ENCODE results near the gene GRIP2. TPM values are rescaled to one million over a fixed set of nuclear protein-coding genes. Genes with fewer than 3 reads are reported as not detected.

The GRIP2 gene
- total RNA-seq, 1 donor from 2014 or later = not detected

DNA sequence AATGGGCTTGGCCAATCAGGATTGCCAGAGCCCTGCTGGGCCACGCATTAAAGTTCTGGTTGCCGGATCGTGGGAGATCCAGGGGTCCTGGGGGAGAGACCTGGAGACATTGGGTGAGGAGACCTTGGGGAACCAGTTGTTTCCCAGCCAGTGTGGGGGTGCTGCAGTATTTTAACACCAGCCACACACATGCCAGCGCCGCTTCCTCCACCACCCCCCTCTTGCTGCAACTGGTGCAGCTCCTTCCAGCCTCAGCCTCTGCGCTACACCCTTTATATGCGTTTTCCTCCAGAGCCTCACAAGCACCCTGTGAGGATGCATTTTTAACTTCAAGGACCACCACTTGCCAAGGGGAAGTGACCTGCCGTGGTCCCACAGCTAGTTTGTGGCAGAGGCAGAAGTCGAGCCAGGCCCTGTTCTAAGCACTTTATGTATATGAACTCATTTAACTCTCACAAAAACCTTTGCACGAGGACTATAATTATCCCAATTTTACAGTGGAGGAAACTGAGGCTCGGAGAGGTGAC, 29.4 kb upstream of the GRIP2 start:
- Mint-ChIP-seq H3K9me3 (no peaks in the 10 kb centered on the region), H3K36me3 (ENCODE audit: low read depth) (no peaks in the 10 kb centered on the region), H3K4me1 (ENCODE audit: low read depth) (peaks cover 14% of the 10 kb centered on the region), H3K4me3 (no peak overlapping the region), H3K27me3 (ENCODE audit: insufficient read depth) (no peaks in the 10 kb centered on the region), H3K27ac (no peak overlapping the region)
- intact Hi-C loops (cut with micrococcal nuclease) = no loop called here
- DNase-seq (ENCODE audit: low spot score) = no peak

- intact Hi-C loops (cut with micrococcal nuclease) = no loop called here
- Mint-ChIP-seq H3K4me1 (ENCODE audit: low read depth) (peaks cover 14% of the 10 kb centered on the region), H3K9me3 (no peaks in the 10 kb centered on the region), H3K4me3 (no peak overlapping the region), H3K27ac (no peak overlapping the region), H3K27me3 (ENCODE audit: insufficient read depth) (no peaks in the 10 kb centered on the region), H3K36me3 (ENCODE audit: low read depth) (no peaks in the 10 kb centered on the region)
- no peak for DNase-seq (ENCODE audit: low spot score)
These were observed 28.1 kb upstream of the GRIP2 start for GRCh38 chr3:14568269-14568668.

DNA sequence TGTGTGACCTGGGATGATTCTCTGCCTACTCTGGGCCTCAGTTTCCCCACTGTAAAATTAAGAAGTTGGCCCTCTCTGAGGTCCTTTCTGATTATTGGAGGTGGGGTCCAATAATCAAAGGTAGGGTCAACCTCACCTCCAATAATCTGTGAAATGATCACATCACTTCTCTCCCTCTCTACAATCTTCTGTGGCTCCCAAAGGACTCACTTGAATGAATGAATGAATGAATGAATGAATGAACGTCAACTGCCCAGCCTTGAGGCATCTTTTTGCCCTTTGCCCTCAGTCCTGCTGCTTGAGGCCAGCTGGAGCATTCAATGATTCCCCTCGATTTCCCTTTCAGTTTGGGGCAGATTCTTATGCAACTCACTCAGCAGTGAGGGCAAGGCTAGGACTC, 26.7 kb upstream of the GRIP2 start:
- H3K9me3 Mint-ChIP-seq = no peaks in the 10 kb centered on the region
- no peak overlapping the region for H3K27ac Mint-ChIP-seq
- intact Hi-C loops (cut with micrococcal nuclease) = no loop called here
- H3K36me3 Mint-ChIP-seq (ENCODE audit: low read depth) = no peaks in the 10 kb centered on the region
- H3K27me3 Mint-ChIP-seq (ENCODE audit: insufficient read depth) = no peaks in the 10 kb centered on the region
- DNase-seq (ENCODE audit: low spot score) = no peak
- no peak overlapping the region for H3K4me3 Mint-ChIP-seq
- peaks cover 24% of the 10 kb centered on the region for H3K4me1 Mint-ChIP-seq (ENCODE audit: low read depth)

DNA sequence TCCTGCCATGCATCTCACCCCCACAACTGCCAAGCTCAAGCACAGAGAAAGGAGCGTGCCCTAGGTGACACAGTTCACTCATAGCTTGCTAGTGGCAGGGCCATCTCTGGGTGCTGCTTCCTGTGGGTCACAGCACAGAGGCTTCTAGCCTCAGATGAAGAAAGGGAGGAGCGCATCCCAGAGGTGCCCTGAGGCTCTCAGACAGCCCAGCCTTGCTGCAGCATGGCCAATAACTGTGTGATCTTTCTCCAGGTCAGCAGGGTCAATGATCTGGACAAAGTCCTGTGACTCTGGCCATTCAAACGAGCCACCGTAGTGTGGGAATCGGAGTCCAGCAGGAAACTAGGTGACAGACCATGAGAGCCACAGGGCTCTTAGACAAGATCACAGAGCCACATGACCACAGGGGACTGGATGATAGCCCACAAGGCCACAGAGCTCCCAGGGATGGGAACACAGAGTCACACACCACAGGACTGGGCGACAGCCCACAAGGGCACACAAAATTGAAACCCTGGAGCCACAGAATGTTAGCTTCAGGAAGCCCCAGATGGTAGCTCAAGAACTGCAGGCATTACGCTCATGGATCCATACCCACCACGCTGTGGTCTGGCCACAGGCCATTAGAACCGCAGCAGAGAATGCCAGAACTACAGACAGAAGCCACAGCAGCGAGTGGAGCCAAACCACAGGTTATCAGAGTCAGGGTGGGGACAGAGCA, 25.9 kb upstream of the GRIP2 start:
- no peak overlapping the region for H3K27ac Mint-ChIP-seq
- H3K4me3 Mint-ChIP-seq = no peak overlapping the region
- intact Hi-C loops (cut with micrococcal nuclease) = no loop called here
- H3K27me3 Mint-ChIP-seq (ENCODE audit: insufficient read depth) = no peaks in the 10 kb centered on the region
- peaks cover 25% of the 10 kb centered on the region for H3K4me1 Mint-ChIP-seq (ENCODE audit: low read depth)
- no peaks in the 10 kb centered on the region for H3K36me3 Mint-ChIP-seq (ENCODE audit: low read depth)
- no peaks in the 10 kb centered on the region for H3K9me3 Mint-ChIP-seq
- DNase-seq (ENCODE audit: low spot score) = no peak

DNA sequence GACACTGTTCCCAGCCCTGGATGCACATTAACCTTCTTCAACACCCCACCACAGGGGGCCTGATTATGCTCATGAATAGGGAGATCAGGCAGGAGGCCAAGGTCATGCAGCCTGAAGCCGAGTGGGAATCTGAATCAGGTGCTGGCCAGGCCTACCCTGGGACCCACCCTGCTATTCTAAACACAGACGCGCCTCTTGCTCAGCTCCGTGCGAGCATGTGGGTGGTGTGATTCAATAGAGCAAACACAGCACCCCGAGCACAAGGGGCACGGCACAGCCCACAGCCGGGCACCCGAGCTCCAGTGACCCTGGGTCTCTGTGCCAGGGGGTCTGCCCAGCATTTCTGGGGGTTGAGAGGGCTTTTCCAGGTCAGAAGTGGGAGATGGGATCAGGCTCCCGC, 24.6 kb upstream of the GRIP2 start:
- intact Hi-C loops (cut with micrococcal nuclease) = no loop called here
- DNase-seq (ENCODE audit: low spot score) = no peak
- Mint-ChIP-seq H3K27ac (no peak overlapping the region), H3K4me3 (no peak overlapping the region), H3K9me3 (no peaks in the 10 kb centered on the region), H3K27me3 (ENCODE audit: insufficient read depth) (no peaks in the 10 kb centered on the region), H3K4me1 (ENCODE audit: low read depth) (peaks cover 20% of the 10 kb centered on the region), H3K36me3 (ENCODE audit: low read depth) (no peaks in the 10 kb centered on the region)

GRCh38 chr3:14563946-14564539, 23.9 kb upstream of the GRIP2 start:
- no peaks in the 10 kb centered on the region for H3K36me3 Mint-ChIP-seq (ENCODE audit: low read depth)
- H3K9me3 Mint-ChIP-seq = no peaks in the 10 kb centered on the region
- peaks cover under 1% of the 10 kb centered on the region for H3K27me3 Mint-ChIP-seq (ENCODE audit: insufficient read depth)
- H3K27ac Mint-ChIP-seq = no peak overlapping the region
- DNase-seq (ENCODE audit: low spot score) = no peak
- intact Hi-C loops (cut with micrococcal nuclease) = no loop called here
- H3K4me3 Mint-ChIP-seq = no peak overlapping the region
- H3K4me1 Mint-ChIP-seq (ENCODE audit: low read depth) = peaks cover 13% of the 10 kb centered on the region

DNA sequence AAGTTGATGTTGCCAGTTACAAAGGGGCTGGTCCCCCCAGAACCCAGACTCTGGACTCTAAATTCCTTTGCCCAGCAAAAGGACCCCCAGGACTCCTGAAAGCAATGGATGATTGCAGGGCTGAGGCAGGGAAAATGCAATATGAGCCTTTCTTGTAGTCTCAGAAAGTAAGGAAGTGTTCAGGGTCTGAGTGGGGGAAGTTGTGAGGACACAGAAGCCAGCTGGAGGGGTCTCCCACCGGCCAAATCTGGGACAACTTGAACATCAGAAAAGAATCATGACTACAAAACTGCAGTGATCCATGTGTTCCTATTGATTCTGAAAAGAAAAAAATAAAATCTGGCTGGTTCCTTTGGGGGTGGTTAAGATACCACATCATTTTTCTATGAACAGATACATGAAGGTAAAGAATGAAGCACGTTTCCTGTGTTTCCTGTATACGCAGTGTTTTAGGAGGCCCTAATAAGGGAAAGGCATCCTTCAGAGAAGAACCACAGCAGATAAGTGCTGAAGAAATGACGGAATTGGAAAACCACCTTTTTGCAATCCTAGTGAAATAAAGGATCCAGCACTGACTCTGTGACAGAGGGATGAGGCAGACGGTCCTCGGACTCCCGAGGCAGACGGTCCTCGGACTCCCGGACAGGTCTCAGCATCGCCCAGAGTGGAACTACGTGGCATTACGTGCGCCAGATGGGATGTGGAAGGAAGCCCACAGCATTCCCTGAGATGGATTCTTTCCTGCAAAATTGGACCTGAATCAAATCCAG, 22.2 kb upstream of the GRIP2 start:
- peaks cover 2% of the 10 kb centered on the region for H3K27me3 Mint-ChIP-seq (ENCODE audit: insufficient read depth)
- H3K9me3 Mint-ChIP-seq = no peaks in the 10 kb centered on the region
- DNase-seq (ENCODE audit: low spot score) = no peak
- H3K4me1 Mint-ChIP-seq (ENCODE audit: low read depth) = peaks cover 12% of the 10 kb centered on the region
- no peaks in the 10 kb centered on the region for H3K36me3 Mint-ChIP-seq (ENCODE audit: low read depth)
- intact Hi-C loops (cut with micrococcal nuclease) = no loop called here
- no peak overlapping the region for H3K4me3 Mint-ChIP-seq
- no peak overlapping the region for H3K27ac Mint-ChIP-seq

- Mint-ChIP-seq H3K4me1 (ENCODE audit: low read depth) (peaks cover 12% of the 10 kb centered on the region), H3K27me3 (ENCODE audit: insufficient read depth) (peaks cover 9% of the 10 kb centered on the region), H3K4me3 (no peak overlapping the region), H3K9me3 (no peaks in the 10 kb centered on the region), H3K27ac (no peak overlapping the region), H3K36me3 (ENCODE audit: low read depth) (no peaks in the 10 kb centered on the region)
- DNase-seq (ENCODE audit: low spot score) = no peak
- intact Hi-C loops (cut with micrococcal nuclease) = no loop called here
These were observed 21.2 kb upstream of the GRIP2 start for GRCh38 chr3:14561051-14561960.

DNA sequence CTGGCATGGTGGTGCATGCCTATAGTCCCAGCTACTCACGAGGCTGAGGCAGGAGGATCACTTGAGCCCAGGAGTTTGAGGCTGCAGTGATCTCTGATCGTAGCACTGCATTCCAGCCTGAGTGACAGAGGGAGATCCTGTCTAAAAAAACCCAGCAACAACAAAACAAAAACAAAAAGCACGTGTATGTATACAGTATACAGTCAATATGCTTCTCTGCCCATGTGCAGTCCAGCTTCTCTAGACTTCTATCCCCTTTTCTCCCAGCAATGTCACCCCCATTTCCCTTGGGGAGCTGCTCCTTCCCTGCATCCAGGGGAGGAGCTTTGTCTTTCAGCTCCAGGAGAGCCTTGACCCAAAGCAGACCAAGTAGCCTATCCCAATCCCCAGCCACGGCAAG, 20.0 kb upstream of the GRIP2 start:
- Mint-ChIP-seq H3K27me3 (ENCODE audit: insufficient read depth) (peaks cover 14% of the 10 kb centered on the region), H3K4me3 (no peak overlapping the region), H3K4me1 (ENCODE audit: low read depth) (peaks cover 17% of the 10 kb centered on the region), H3K27ac (no peak overlapping the region), H3K9me3 (no peaks in the 10 kb centered on the region), H3K36me3 (ENCODE audit: low read depth) (no peaks in the 10 kb centered on the region)
- intact Hi-C loops (cut with micrococcal nuclease) = no loop called here
- no peak for DNase-seq (ENCODE audit: low spot score)

- intact Hi-C loops (cut with micrococcal nuclease) = no loop called here
These were observed 17.9 kb upstream of the GRIP2 start for GRCh38 chr3:14558029-14558428.

GRCh38 chr3:14555835-14556234, 15.7 kb upstream of the GRIP2 start:
- no peak for DNase-seq (ENCODE audit: low spot score)
- peaks cover 5% of the 10 kb centered on the region for H3K4me1 Mint-ChIP-seq (ENCODE audit: low read depth)
- no peak overlapping the region for H3K27ac Mint-ChIP-seq
- no peaks in the 10 kb centered on the region for H3K9me3 Mint-ChIP-seq
- H3K4me3 Mint-ChIP-seq = peak overlapping the region; percentile 58
- no peaks in the 10 kb centered on the region for H3K36me3 Mint-ChIP-seq (ENCODE audit: low read depth)
- H3K27me3 Mint-ChIP-seq (ENCODE audit: insufficient read depth) = peaks cover 25% of the 10 kb centered on the region
- intact Hi-C loops (cut with micrococcal nuclease) = no loop called here

More at GRCh38 chr3:14558029-14558428, 17.9 kb upstream of the GRIP2 start:
- H3K27me3 Mint-ChIP-seq (ENCODE audit: insufficient read depth) = peaks cover 25% of the 10 kb centered on the region
- H3K4me3 Mint-ChIP-seq = no peak overlapping the region
- peaks cover 17% of the 10 kb centered on the region for H3K4me1 Mint-ChIP-seq (ENCODE audit: low read depth)
- no peak for DNase-seq (ENCODE audit: low spot score)
- H3K36me3 Mint-ChIP-seq (ENCODE audit: low read depth) = no peaks in the 10 kb centered on the region
- no peak overlapping the region for H3K27ac Mint-ChIP-seq
- no peaks in the 10 kb centered on the region for H3K9me3 Mint-ChIP-seq

- H3K9me3 Mint-ChIP-seq = no peaks in the 10 kb centered on the region
- H3K27ac Mint-ChIP-seq = no peak overlapping the region
- intact Hi-C loops (cut with micrococcal nuclease) = no loop called here
- H3K4me3 Mint-ChIP-seq = no peak overlapping the region
- H3K27me3 Mint-ChIP-seq (ENCODE audit: insufficient read depth) = peaks cover 33% of the 10 kb centered on the region
- H3K4me1 Mint-ChIP-seq (ENCODE audit: low read depth) = peaks cover 5% of the 10 kb centered on the region
- no peaks in the 10 kb centered on the region for H3K36me3 Mint-ChIP-seq (ENCODE audit: low read depth)
- no peak for DNase-seq (ENCODE audit: low spot score)
These were observed 14.6 kb upstream of the GRIP2 start for GRCh38 chr3:14554715-14555114.
